ENCODE results near the gene BSN. TPM values are rescaled to one million over a fixed set of nuclear protein-coding genes. Genes with fewer than 3 reads are reported as not detected.

The BSN gene
- total RNA-seq, 2 donors from 2014 or later = 0.17 to 0.21 TPM

DNA sequence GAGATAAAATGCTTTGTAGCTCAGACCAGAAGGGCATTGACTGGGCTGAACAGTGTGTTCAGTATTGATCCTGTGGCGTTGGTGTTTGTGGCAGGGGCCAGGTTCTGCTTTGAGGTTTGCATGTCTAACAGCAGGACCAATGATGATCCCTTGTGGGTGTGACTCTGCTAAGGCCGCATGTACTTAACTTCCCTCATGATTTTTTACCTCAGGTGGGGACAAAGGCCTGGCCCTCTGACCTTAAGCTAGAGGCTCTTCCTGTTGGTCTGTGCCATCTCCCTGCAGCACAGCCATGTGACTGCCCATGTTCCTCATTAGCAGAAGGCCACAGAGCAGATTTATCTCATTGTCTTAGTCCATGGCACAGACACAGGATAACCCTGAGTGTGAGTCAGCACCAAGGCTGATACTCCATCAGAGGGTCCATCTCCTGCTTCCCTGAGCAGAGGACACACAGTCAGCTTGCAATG, 34.3 kb upstream of the BSN start:
- intact Hi-C loops (cut with DNase I) = no loop called here
- no peak overlapping the region for H3K4me3 ChIP-seq
- H3K4me1 ChIP-seq = no peaks in the 10 kb centered on the region
- H3K9ac ChIP-seq (ENCODE audit: low read depth in 2 of 2, low read length in 2 of 2) = no peak overlapping the region
- no peaks in the 10 kb centered on the region for H3K36me3 ChIP-seq
- H3K27me3 ChIP-seq = no peaks in the 10 kb centered on the region
- no peaks in the 10 kb centered on the region for H3K9me3 ChIP-seq
- no peak overlapping the region for H3K27ac ChIP-seq
- TF ChIP-seq, protein P1, sequence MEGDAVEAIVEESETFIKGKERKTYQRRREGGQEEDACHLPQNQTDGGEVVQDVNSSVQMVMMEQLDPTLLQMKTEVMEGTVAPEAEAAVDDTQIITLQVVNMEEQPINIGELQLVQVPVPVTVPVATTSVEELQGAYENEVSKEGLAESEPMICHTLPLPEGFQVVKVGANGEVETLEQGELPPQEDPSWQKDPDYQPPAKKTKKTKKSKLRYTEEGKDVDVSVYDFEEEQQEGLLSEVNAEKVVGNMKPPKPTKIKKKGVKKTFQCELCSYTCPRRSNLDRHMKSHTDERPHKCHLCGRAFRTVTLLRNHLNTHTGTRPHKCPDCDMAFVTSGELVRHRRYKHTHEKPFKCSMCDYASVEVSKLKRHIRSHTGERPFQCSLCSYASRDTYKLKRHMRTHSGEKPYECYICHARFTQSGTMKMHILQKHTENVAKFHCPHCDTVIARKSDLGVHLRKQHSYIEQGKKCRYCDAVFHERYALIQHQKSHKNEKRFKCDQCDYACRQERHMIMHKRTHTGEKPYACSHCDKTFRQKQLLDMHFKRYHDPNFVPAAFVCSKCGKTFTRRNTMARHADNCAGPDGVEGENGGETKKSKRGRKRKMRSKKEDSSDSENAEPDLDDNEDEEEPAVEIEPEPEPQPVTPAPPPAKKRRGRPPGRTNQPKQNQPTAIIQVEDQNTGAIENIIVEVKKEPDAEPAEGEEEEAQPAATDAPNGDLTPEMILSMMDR (IDR thresholded peaks at IDR 0.05) = no peak
- no peak for DNase-seq

DNA sequence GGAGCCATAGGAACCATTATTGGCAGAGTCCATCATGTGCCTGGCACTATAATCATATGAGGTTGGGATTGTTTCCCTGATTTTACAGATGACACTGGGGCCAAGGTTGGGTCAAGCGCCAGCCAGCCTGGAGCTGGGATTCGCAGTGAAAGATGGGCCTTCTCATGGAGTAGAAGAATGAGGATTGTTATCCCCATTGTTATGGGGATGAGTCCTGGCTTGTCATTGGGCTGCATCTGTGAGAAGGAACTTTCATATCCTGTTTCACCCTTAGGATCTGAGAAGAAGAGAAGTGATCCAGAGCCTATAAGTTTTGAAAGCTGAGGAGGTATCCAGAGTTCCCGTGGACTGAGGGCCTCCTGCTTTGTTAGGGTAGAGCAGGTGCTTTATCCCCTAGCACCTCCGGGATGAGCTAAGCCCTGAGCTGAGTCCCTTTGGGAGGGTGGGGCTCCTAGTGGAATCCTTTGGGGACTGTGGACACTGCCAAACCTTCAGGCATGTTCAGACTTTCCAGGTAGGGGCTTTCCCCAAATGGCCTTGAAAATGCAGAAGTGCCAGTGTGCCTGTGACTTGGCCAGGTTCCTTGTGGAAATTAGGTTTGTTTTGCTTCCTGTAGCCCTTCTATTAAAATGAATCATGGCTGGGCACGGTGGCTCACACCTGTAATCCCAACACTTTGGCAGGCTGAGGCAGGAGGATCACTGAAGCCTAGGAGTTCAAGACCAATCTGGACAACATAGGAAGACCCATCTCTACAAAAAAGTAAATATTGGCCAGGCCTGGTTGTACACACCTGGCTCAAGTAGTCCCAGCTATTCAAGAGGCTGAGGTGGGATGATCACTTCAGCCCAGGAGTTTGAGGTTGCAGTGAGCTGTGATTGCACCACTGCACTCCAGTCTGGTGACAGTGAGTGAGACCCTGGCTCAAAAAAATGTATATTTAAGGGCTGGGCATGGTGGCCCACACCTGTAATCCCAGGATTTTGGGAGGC, 30.2 kb upstream of the BSN start:
- TF ChIP-seq, protein P1 (IDR thresholded peaks at IDR 0.05) = no peak
- no peaks in the 10 kb centered on the region for H3K4me1 ChIP-seq
- no peak overlapping the region for H3K9ac ChIP-seq (ENCODE audit: low read depth in 2 of 2, low read length in 2 of 2)
- H3K9me3 ChIP-seq = no peaks in the 10 kb centered on the region
- intact Hi-C loops (cut with DNase I) = no loop called here
- H3K36me3 ChIP-seq = no peaks in the 10 kb centered on the region
- no peak for DNase-seq
- H3K27me3 ChIP-seq = no peaks in the 10 kb centered on the region
- H3K4me3 ChIP-seq = no peak overlapping the region
- no peak overlapping the region for H3K27ac ChIP-seq

DNA sequence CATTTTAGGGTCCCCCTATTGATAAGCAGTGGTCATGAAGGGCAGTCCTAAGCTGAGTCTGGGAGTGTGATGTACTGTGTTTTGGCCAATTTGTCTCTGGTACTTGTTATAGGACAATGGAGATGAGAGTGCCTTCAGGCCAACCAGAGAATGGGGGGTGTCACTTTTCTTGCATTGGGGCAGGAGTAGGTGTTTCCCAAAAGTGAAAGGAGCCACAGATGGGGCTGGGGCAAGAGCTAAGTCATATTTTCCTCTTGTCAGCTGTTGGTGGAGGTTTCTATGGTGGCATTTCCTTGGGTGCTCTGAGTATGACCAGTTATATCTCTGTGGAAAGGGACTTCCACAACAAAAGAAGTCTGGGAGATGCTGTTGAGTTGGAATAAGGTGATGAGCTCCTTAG, 24.7 kb upstream of the BSN start:
- intact Hi-C loops (cut with DNase I) = no loop called here
- TF ChIP-seq, protein P1 (IDR thresholded peaks at IDR 0.05) = no peak
- peaks cover 7% of the 10 kb centered on the region for H3K36me3 ChIP-seq

DNA sequence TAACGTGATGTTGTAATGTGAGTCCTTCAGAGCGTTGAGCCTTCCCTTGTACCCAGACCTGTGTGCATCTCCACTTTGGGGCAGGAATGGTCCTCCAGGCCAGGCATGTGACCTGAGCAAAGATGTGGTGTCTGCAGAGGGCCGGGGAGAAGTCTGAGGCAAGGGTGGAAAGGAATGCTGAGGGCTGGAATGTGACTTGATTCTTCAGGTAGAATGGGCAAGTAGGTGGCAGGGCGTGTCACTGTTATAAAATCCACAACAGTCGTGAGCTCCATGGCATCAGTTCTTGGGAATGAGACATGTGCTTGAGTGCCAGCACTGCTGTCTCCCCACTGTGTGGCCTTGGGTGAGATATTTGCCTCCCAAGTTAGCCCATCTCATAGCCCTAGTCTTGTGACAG, 24.0 kb upstream of the BSN start:
- intact Hi-C loops (cut with DNase I) = no loop called here

More for the DNA sequence above, 24.7 kb upstream of the BSN start:
- H3K27ac ChIP-seq = no peak overlapping the region
- H3K9ac ChIP-seq (ENCODE audit: low read depth in 2 of 2, low read length in 2 of 2) = no peak overlapping the region
- no peak for DNase-seq
- H3K27me3 ChIP-seq = no peaks in the 10 kb centered on the region
- no peaks in the 10 kb centered on the region for H3K9me3 ChIP-seq
- H3K4me3 ChIP-seq = no peak overlapping the region
- no peaks in the 10 kb centered on the region for H3K4me1 ChIP-seq

DNA sequence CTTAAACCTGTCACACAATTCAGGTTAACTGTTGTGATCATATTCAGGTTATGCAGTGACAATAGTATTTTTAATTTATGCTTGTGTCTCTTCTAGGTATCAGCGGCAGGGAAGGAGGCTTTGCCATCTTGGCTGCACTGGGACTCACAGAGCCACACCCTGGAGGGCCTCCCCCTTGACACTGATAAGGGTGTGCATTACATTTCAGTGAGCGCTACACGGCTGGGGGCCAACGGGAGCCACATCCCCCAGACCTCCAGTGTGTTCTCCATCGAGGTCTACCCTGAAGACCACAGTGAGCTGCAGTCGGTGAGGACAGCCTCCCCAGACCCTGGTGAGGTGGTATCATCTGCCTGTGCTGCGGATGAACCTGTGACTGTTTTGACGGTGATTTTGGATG, 23.6 kb upstream of the BSN start:
- peaks cover 7% of the 10 kb centered on the region for H3K36me3 ChIP-seq
- H3K9me3 ChIP-seq = no peaks in the 10 kb centered on the region
- H3K4me1 ChIP-seq = no peaks in the 10 kb centered on the region
- no peak overlapping the region for H3K9ac ChIP-seq (ENCODE audit: low read depth in 2 of 2, low read length in 2 of 2)
- no peak overlapping the region for H3K27ac ChIP-seq
- no peak for DNase-seq
- H3K27me3 ChIP-seq = no peaks in the 10 kb centered on the region
- intact Hi-C loops (cut with DNase I) = no loop called here
- H3K4me3 ChIP-seq = no peak overlapping the region
- TF ChIP-seq, protein P1 (IDR thresholded peaks at IDR 0.05) = no peak

More for the DNA sequence above, 24.0 kb upstream of the BSN start:
- TF ChIP-seq, protein P1 (IDR thresholded peaks at IDR 0.05) = no peak
- H3K9ac ChIP-seq (ENCODE audit: low read depth in 2 of 2, low read length in 2 of 2) = no peak overlapping the region
- H3K36me3 ChIP-seq = peaks cover 7% of the 10 kb centered on the region
- no peaks in the 10 kb centered on the region for H3K27me3 ChIP-seq
- H3K27ac ChIP-seq = no peak overlapping the region
- H3K4me3 ChIP-seq = no peak overlapping the region
- H3K9me3 ChIP-seq = no peaks in the 10 kb centered on the region
- H3K4me1 ChIP-seq = no peaks in the 10 kb centered on the region
- DNase-seq = no peak

All from colonic mucosa (tissue), 4 donors.